ENCODE measurements around the gene OR2T2.
"Not testable (repeated sequence)": the region's sequence is repeated elsewhere in the genome, so short reads cannot be mapped to it uniquely, and the experiment has no call there.

Gene OR2T2

GRCh38 chr1:248445399-248445798 is at the start of gene OR2T2:
OR2T2 (plus strand) TSS chr1:248445637; CDS start chr1:248452798, 7,161 bp downstream.
- not testable (repeated sequence) for DNase-seq (ENCODE audit: low read depth, low spot score)

- no peak for DNase-seq (ENCODE audit: low read depth, low spot score)
Observed at GRCh38 chr1:248402748-248403147, 42.7 kb upstream of the OR2T2 start, which contains the start of gene OR2T1. OR2T1 (plus strand) TSS chr1:248403048; CDS start chr1:248406148, 3,100 bp downstream.

- DNase-seq (ENCODE audit: low read depth, low spot score), result no peak
Observed at GRCh38 chr1:248404024-248404423, 41.4 kb upstream of the OR2T2 start.

GRCh38 chr1:248406721-248407692 is 38.4 kb upstream of the OR2T2 start:
- no peak for DNase-seq (ENCODE audit: low read depth, low spot score)

- DNase-seq (ENCODE audit: low read depth, low spot score), result no peak
Observed at GRCh38 chr1:248416226-248416625, 29.2 kb upstream of the OR2T2 start.

GRCh38 chr1:248417854-248418253 is 27.6 kb upstream of the OR2T2 start:
- DNase-seq (ENCODE audit: low read depth, low spot score), result no peak

GRCh38 chr1:248421384-248421783 is 24.1 kb upstream of the OR2T2 start:
- no peak for DNase-seq (ENCODE audit: low read depth, low spot score)

- DNase-seq (ENCODE audit: low read depth, low spot score), result not testable (repeated sequence)
Observed at GRCh38 chr1:248427526-248428191, 17.8 kb upstream of the OR2T2 start.

- DNase-seq (ENCODE audit: low read depth, low spot score), result not testable (repeated sequence)
Observed at GRCh38 chr1:248428192-248428533, 17.3 kb upstream of the OR2T2 start.

- not testable (repeated sequence) for DNase-seq (ENCODE audit: low read depth, low spot score)
Observed at GRCh38 chr1:248431683-248432082, 13.8 kb upstream of the OR2T2 start.

GRCh38 chr1:248432201-248432600 is 13.2 kb upstream of the OR2T2 start:
- not testable (repeated sequence) for DNase-seq (ENCODE audit: low read depth, low spot score)

- not testable (repeated sequence) for DNase-seq (ENCODE audit: low read depth, low spot score)
Observed at GRCh38 chr1:248433811-248434415, 11.5 kb upstream of the OR2T2 start.

- DNase-seq (ENCODE audit: low read depth, low spot score), result not testable (repeated sequence)
Observed at GRCh38 chr1:248434913-248435312, 10.5 kb upstream of the OR2T2 start.

GRCh38 chr1:248436303-248436702 is 9.1 kb upstream of the OR2T2 start:
- not testable (repeated sequence) for DNase-seq (ENCODE audit: low read depth, low spot score)

- not testable (repeated sequence) for DNase-seq (ENCODE audit: low read depth, low spot score)
Observed at GRCh38 chr1:248438668-248439067, 6.8 kb upstream of the OR2T2 start.

- not testable (repeated sequence) for DNase-seq (ENCODE audit: low read depth, low spot score)
Observed at GRCh38 chr1:248439283-248439682, 6.2 kb upstream of the OR2T2 start.

- not testable (repeated sequence) for DNase-seq (ENCODE audit: low read depth, low spot score)
Observed at GRCh38 chr1:248442500-248443277, 2.7 kb upstream of the OR2T2 start.

- DNase-seq (ENCODE audit: low read depth, low spot score), result not testable (repeated sequence)
Observed at GRCh38 chr1:248444603-248445002, 834 bp upstream of the OR2T2 start.

GRCh38 chr1:248448409-248449074 is 3.1 kb downstream of the OR2T2 start:
- not testable (repeated sequence) for DNase-seq (ENCODE audit: low read depth, low spot score)

GRCh38 chr1:248449821-248450465 is 4.5 kb downstream of the OR2T2 start:
- not testable (repeated sequence) for DNase-seq (ENCODE audit: low read depth, low spot score)

Measured in activated naive CD8-positive, alpha-beta T cell treated with anti-CD3 and anti-CD28 coated beads, Interleukin-2, amount 50 U/mL, for 16 hours (primary cell).